Right atrium auricular region (tissue), 2 donors: ENCODE data around the gene OLFML2A. TPM values are rescaled to one million over a fixed set of nuclear protein-coding genes. Genes with fewer than 3 reads are reported as not detected.

Experiments used
- DNase-seq: peaks from one replicate; pipeline ENCODE4 v3.0.0-alpha.2; 2019; ENCODE audit warnings: low spot score
- H3K27ac ChIP-seq, 2 donors: fragments of 200-600 bp; sonication (generic); 1 replicate in 1 of 2; 2 replicates in 1 of 2; pipeline ENCODE4 v1.5.1; 2016 to 2019
- H3K27me3 ChIP-seq, 2 donors: fragments of 200-600 bp; sonication (generic); one replicate each; pipeline versions ENCODE4 v1.5.1 to v1.6.0; 2017 to 2019
- H3K36me3 ChIP-seq: fragments of 200-600 bp; sonication (generic); one replicate; pipeline ENCODE4 v1.5.1; 2016
- H3K4me1 ChIP-seq, 2 donors: fragments of 200-600 bp; sonication (generic); one replicate each; pipeline versions ENCODE4 v1.5.1 to v1.6.0; 2017 to 2019
- H3K4me3 ChIP-seq, 2 donors: fragments of 200-600 bp; sonication (generic); 1 replicate in 1 of 2; 2 replicates in 1 of 2; pipeline ENCODE4 v1.5.1; 2017 to 2019; ENCODE audit warnings: mild to moderate bottlenecking in 1 of 2, moderate library complexity in 1 of 2
- H3K9me3 ChIP-seq, 2 donors: fragments of 200-600 bp; sonication (generic); one replicate each; pipeline ENCODE4 v1.5.1; 2019
- CTCF ChIP-seq, 2 donors: fragments of 200-600 bp; sonication (generic); IDR thresholded peaks; one replicate each; pipeline ENCODE4 v1.5.1; 2019; ENCODE audit warnings: antibody characterized with exemption in 2 of 2
- total RNA-seq, 2 donors: library from RNA; depleted of rRNA; stranded (reverse); fragments of >200 nt; gene quantifications; one replicate each; pipeline ENCODE4 v1.1.0, GENCODE V29; 2016

Gene OLFML2A
- total RNA-seq, 2 donors from 2014 or later, result 41.2 to 53.2 TPM

DNA sequence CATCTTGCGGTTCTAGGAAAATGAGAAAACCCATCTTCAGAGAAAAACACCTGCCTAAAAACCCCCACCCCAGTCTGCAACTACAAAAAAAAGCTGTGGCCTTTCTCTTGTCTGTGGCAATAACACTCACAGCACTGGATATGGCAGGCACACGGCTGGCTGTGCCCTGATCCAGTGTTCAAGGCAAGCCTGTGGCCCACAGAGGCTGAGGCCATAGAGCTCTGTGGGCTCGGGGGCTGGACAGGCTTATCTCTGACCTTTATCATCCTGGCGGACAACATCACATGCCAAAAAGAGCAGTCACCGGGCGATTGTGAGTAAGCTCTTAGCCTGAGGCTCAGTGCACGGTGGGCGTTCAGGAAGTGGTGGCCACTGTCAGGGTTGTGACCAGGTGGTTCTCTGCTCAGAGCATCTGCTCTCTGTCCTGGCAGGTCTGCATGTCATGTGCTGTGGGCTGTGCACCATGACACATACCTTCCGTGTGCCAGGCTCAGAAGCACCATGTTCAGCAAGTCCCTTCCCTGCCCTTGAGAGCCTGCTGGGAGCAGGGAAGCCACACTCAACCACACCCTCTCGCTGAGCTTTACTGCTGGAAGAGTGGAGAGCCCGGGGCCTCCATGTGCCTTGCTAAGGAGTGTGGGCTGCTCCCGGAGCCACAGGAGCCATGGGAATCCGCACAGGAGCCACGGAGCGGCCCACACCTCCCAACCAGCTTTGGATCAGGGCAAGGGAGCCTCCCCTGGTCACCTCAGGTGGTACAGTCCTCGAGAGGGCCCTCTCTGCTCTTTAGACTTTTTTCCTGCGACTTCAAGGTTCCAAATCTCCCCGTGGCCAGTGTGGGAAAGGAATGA, 41.7 kb downstream of the OLFML2A start:
- Histone ChIP-seq H3K4me3 (no peak overlapping the region), H3K27me3 (no peaks in the 10 kb centered on the region), H3K9me3 (no peaks in the 10 kb centered on the region), H3K4me1 (peaks cover 0 to 4% of the 10 kb centered on the region in 2 donors), H3K27ac (no peak overlapping the region), H3K36me3 (no peaks in the 10 kb centered on the region)
- DNase-seq, result no peak
- TF ChIP-seq CTCF (IDR thresholded peaks at IDR 0.05), result no peak

DNA sequence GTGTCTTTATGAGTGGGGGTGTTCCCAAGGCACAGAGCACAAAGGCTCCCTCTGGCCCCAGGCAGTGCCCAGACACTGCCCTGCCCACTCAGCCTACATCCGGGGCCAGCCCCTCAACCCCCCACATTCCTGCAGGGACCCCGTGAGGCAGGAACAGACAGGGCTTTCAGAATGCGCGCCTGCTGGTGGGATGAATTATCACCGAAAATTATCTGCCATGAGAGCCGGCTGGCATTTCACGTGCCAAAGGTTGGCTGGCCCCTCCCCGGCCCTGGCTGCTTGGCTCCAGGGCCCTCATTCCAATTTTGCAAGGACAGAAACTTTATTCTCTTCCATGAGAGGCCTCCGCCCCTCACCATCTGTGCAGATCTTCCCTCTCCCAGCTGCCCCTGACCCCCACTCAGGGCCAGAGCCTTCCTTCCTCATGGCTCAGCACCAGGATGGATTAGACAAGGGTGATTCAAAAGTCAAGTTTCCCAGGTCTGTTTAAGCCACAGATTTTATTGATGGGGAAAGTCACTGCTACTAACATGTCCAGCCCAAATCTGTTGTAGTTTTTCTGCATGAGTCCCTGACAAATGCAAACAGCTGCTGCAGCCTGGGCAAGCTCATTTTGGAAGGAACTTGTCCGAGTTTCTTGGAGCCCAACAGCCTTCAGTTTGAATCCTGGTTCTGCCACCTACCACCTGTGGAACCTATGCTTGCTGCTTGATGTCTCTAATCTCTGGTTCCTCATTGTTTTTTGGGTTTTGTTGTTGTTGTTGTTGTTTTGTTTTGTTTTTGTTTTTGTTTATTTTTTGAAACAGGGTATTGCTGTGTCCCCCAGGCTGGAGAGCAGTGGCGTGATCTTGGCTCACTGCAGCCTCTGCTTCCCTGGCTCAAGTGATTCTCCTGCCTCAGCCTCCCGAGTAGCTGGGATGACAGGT, 44.0 kb downstream of the OLFML2A start:
- no peaks in the 10 kb centered on the region for H3K9me3 ChIP-seq
- peaks cover 0 to 4% of the 10 kb centered on the region in 2 donors for H3K4me1 ChIP-seq
- no peak overlapping the region for H3K4me3 ChIP-seq
- no peaks in the 10 kb centered on the region for H3K36me3 ChIP-seq
- no peaks in the 10 kb centered on the region for H3K27me3 ChIP-seq
- no peak for TF ChIP-seq CTCF (IDR thresholded peaks at IDR 0.05)
- H3K27ac ChIP-seq, result no peak overlapping the region
- no peak for DNase-seq

- Histone ChIP-seq H3K4me1 (peaks cover 0 to 19% of the 10 kb centered on the region in 2 donors), H3K36me3 (no peaks in the 10 kb centered on the region), H3K27me3 (no peaks in the 10 kb centered on the region), H3K27ac (no peak overlapping the region), H3K4me3 (no peak overlapping the region), H3K9me3 (peaks cover 0 to 4% of the 10 kb centered on the region in 2 donors)
- no peak for TF ChIP-seq CTCF (IDR thresholded peaks at IDR 0.05)
- DNase-seq, result no peak
These were observed 51.8 kb downstream of the OLFML2A start for GRCh38 chr9:124828489-124829333.

GRCh38 chr9:124829334-124829669, 52.4 kb downstream of the OLFML2A start:
- no peaks in the 10 kb centered on the region for H3K36me3 ChIP-seq
- no peak overlapping the region for H3K27ac ChIP-seq
- H3K9me3 ChIP-seq, result peaks cover 0 to 4% of the 10 kb centered on the region in 2 donors
- no peak for TF ChIP-seq CTCF (IDR thresholded peaks at IDR 0.05)
- peaks cover 0 to 25% of the 10 kb centered on the region in 2 donors for H3K4me1 ChIP-seq
- no peak overlapping the region for H3K4me3 ChIP-seq
- no peaks in the 10 kb centered on the region for H3K27me3 ChIP-seq
- no peak for DNase-seq

DNA sequence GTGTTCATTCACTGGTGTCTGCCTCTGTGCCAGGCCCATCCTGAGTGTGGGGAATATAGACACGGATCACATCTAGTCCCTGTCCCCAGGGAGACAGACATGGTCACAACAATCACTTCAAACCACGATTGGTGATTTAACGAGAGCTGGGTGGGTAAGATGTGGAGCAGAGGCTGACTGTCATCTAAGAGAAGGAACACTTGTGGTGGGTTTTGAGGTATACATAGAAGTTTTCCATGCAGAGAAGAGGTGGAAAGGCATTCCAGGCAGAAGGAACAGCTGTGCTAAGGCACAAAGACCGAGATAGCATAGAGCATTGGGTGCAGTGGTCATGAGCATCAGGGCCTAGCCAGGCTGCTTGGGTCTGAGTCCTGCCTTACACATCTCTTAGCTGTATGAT, 53.7 kb downstream of the OLFML2A start:
- H3K4me1 ChIP-seq, result peaks cover 0 to 38% of the 10 kb centered on the region in 2 donors

More for the DNA sequence above, 53.7 kb downstream of the OLFML2A start:
- no peak for DNase-seq
- Histone ChIP-seq H3K4me3 (no peak overlapping the region), H3K27me3 (no peaks in the 10 kb centered on the region), H3K36me3 (no peaks in the 10 kb centered on the region), H3K9me3 (peaks cover 0 to 4% of the 10 kb centered on the region in 2 donors), H3K27ac (no peak overlapping the region)
- TF ChIP-seq CTCF (IDR thresholded peaks at IDR 0.05), result no peak
